Uterus (tissue), 4 donors: ENCODE data around the gene RET. TPM values are rescaled to one million over a fixed set of nuclear protein-coding genes. Genes with fewer than 3 reads are reported as not detected.

ENCODE experiments used
- DNase-seq, 2 donors: peaks; one replicate each; pipeline ENCODE4 v3.0.0-alpha.2; 2019 to 2020
- H3K27ac ChIP-seq, 2 donors: fragments of 200-600 bp; sonication (generic); 1 replicate in 1 of 2; 2 replicates in 1 of 2; pipeline ENCODE4 v1.5.1; 2016 to 2018
- H3K27me3 ChIP-seq, 2 donors: fragments of 200-600 bp; sonication (generic); one replicate each; pipeline ENCODE4 v1.5.1; 2018 to 2019; ENCODE audit warnings: control low read depth in 1 of 2
- H3K36me3 ChIP-seq, 2 donors: fragments of 200-600 bp; sonication (generic); one replicate each; pipeline ENCODE4 v1.5.1; 2019; ENCODE audit warnings: control low read depth in 1 of 2
- H3K4me1 ChIP-seq, 2 donors: fragments of 200-600 bp; sonication (generic); one replicate each; pipeline ENCODE4 v1.5.1; 2018 to 2019; ENCODE audit warnings: control low read depth in 1 of 2
- H3K4me3 ChIP-seq, 2 donors: fragments of 200-600 bp; sonication (generic); 1 replicate in 1 of 2; 2 replicates in 1 of 2; pipeline ENCODE4 v1.5.1; 2018 to 2019; ENCODE audit warnings: mild to moderate bottlenecking in 1 of 2
- H3K9me3 ChIP-seq, 2 donors: fragments of 200-600 bp; sonication (generic); one replicate each; pipeline ENCODE4 v1.5.1; 2019; ENCODE audit warnings: control low read depth in 1 of 2
- POLR2A ChIP-seq, 2 donors: fragments of 450-650 bp; IDR thresholded peaks; one replicate each; pipeline ENCODE4 v1.6.1; 2016; ENCODE audit warnings: antibody characterized with exemption in 2 of 2, mild to moderate bottlenecking in 1 of 2, moderate library complexity in 1 of 2
- intact Hi-C: fragments of 100-400 bp; cut with DNase I; formaldehyde crosslinking; loops from one replicate; pipeline ENCODE4 v1.15.1; 2023; ENCODE audit warnings: low total_unique reads
- total RNA-seq, 4 donors: library from RNA; depleted of rRNA in 3 of 4; stranded (reverse); fragments of >200 nt in 3 of 4; gene quantifications; one replicate each; pipeline versions ENCODE4 v1.1.0 to v1.2.4, GENCODE V29; 2014 to 2023
- TF ChIP-seq, protein P1 (sequence below), 4 experiments: fragments of 200-600 bp in 2 of 4; fragments of 450-650 bp in 2 of 4; sonication (generic) in 2 of 4; IDR thresholded peaks; one replicate each; pipeline ENCODE4 v1.5.1; 2016 to 2019; ENCODE audit warnings: antibody characterized with exemption in 4 of 4, mild to moderate bottlenecking in 2 of 4, moderate library complexity in 1 of 4
- donor health status: DM: yes; HTN: yes; CAD: no.

RET gene
- total RNA-seq, 4 donors from 2014 or later, result under 0.01 to 6.3 (median 1.0) TPM

DNA sequence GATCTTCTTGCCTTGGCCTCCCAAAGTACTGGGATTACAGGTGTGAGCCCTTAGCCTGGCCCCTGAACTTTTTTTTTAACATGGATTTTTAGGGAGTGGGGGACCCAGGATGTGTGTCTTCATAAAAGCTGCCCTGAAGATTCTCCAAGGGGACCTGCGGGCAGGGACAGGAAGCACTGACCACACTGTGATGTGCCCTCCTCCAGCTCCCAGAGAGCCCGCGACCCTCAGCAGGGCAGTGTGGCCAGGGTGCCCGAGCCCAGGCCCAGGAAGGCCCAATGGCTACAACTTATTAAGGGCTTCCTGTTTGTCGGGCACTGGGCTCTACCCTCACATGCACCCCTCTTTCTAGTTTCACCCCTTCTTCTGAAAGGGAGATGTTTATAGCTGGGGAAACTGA, 2.5 kb upstream of the RET start:
- Histone ChIP-seq H3K27ac (no peak overlapping the region), H3K9me3 (no peaks in the 10 kb centered on the region), H3K4me1 (peaks cover 0 to 10% of the 10 kb centered on the region in 2 donors), H3K27me3 (no peaks in the 10 kb centered on the region), H3K4me3 (no peak overlapping the region), H3K36me3 (no peaks in the 10 kb centered on the region)
- intact Hi-C loops, result no loop called here
- DNase-seq, result no peak
- no peak for TF ChIP-seq POLR2A (IDR thresholded peaks at IDR 0.05)
- TF ChIP-seq, protein P1, sequence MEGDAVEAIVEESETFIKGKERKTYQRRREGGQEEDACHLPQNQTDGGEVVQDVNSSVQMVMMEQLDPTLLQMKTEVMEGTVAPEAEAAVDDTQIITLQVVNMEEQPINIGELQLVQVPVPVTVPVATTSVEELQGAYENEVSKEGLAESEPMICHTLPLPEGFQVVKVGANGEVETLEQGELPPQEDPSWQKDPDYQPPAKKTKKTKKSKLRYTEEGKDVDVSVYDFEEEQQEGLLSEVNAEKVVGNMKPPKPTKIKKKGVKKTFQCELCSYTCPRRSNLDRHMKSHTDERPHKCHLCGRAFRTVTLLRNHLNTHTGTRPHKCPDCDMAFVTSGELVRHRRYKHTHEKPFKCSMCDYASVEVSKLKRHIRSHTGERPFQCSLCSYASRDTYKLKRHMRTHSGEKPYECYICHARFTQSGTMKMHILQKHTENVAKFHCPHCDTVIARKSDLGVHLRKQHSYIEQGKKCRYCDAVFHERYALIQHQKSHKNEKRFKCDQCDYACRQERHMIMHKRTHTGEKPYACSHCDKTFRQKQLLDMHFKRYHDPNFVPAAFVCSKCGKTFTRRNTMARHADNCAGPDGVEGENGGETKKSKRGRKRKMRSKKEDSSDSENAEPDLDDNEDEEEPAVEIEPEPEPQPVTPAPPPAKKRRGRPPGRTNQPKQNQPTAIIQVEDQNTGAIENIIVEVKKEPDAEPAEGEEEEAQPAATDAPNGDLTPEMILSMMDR (IDR thresholded peaks at IDR 0.05), result no peak

DNA sequence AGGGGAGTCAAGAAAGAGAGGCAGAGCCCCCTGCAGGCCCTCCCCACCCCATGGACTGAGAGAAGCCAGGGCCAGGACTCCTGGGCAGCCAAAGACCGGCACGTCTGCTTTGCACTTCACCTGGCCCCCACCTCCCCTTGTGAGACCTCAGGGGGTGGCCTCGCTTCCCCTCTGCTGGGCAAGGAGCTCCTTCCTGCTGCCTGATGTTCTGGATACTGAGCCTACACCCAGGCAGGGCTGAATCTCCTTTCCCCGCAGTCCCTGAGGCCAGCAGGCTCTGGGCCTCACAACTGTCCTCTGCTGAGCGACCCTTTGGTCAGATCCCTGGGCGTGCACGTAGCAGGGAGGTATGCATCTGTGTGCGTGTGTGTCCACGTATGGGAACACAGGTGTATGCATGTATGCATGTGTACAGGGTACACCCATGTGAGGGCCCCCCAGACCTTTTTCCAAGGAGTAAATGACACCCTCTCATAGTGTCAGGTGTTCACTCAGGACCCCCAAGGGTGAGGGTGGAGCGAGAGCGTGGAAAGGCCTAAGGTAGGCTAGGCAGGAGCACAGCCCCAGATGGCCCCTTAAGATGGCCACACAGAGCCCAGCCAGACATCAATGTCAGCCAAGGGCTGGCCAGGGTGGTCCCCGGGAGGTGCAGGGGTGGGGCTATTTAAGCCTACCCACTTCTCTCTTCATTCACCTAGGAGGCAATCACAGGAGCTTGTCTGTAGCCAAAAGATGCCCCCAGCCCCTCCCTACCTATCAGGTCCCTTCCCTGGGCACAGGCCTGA, 1.9 kb upstream of the RET start:
- DNase-seq, result no peak

DNA sequence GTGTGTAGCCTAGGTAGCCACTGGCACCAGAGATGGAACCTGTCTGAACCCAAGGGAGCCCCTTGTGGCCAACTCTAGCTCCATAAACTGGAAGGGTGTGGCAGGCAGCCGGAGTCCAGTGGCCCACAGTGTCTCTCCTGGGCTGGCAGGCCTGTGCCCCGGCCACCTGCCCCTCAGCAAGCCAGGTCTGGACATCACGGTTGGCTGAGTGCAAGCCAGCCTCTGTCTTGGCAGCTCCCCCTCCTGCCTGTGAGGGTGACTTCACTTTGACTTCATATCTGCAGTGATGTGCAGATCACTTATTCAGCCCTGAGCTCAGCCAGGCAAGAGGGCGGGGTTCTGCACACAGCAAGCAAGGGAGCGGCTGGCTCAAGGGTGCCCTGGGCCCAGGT, 1.3 kb upstream of the RET start:
- Histone ChIP-seq H3K27ac (no peak overlapping the region), H3K36me3 (no peaks in the 10 kb centered on the region), H3K4me1 (peaks cover 0 to 10% of the 10 kb centered on the region in 2 donors), H3K9me3 (no peaks in the 10 kb centered on the region), H3K4me3 (no peak overlapping the region), H3K27me3 (no peaks in the 10 kb centered on the region)
- no peak for TF ChIP-seq POLR2A (IDR thresholded peaks at IDR 0.05)
- TF ChIP-seq, protein P1 (IDR thresholded peaks at IDR 0.05), result no peak
- DNase-seq, result no peak
- intact Hi-C loops, result no loop called here

More for the DNA sequence above, 1.9 kb upstream of the RET start:
- Histone ChIP-seq H3K9me3 (no peaks in the 10 kb centered on the region), H3K4me3 (no peak overlapping the region), H3K27me3 (no peaks in the 10 kb centered on the region), H3K27ac (no peak overlapping the region), H3K36me3 (no peaks in the 10 kb centered on the region), H3K4me1 (peaks cover 0 to 10% of the 10 kb centered on the region in 2 donors)
- intact Hi-C loops, result no loop called here
- TF ChIP-seq POLR2A (IDR thresholded peaks at IDR 0.05), result no peak
- TF ChIP-seq, protein P1 (IDR thresholded peaks at IDR 0.05), result no peak

DNA sequence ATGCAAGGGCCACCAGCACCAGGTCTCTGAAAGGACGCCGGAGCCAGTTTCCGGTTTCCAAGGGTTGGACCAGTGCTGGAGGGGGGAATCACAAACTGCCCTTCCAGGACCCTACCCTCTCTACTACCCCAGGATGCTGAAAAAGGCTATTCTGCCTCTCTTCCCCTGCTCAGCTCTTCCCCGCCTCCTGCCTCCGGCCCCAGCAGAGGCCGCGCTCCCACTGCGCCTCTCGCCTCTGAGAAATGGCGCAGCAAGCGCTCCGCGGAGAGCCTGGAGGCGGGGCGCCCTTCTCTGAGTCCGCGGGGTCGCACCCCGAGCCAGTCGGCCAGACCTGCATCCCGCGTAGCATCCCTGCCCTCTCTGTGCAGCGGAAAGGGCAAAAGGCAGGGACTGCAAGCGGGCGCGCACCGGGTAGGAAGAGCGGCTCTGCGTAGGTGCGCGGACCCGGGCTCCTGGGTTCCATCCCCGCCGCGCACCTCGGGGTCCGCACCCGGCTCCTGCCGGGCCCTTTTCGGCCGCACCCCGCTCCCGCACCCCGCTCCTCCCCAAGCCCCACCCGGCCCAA, 476 bp upstream of the RET start:
- intact Hi-C loops, result no loop called here
- Histone ChIP-seq H3K9me3 (no peaks in the 10 kb centered on the region), H3K27ac (no peak overlapping the region), H3K4me3 (peak overlapping the region; percentile 25 to 36), H3K27me3 (no peaks in the 10 kb centered on the region), H3K4me1 (peaks cover 0 to 10% of the 10 kb centered on the region in 2 donors), H3K36me3 (no peaks in the 10 kb centered on the region)
- DNase-seq, result no peak
- no peak for TF ChIP-seq POLR2A (IDR thresholded peaks at IDR 0.05)
- TF ChIP-seq, protein P1 (IDR thresholded peaks at IDR 0.05), result no peak

- no peak for DNase-seq
- H3K27me3 ChIP-seq, result no peaks in the 10 kb centered on the region
- TF ChIP-seq, protein P1 (IDR thresholded peaks at IDR 0.05), result no peak
These were observed 727 bp downstream of the RET start for GRCh38 chr10:43077421-43078171.

More at GRCh38 chr10:43077421-43078171, 727 bp downstream of the RET start:
- H3K9me3 ChIP-seq, result no peaks in the 10 kb centered on the region
- no peaks in the 10 kb centered on the region for H3K36me3 ChIP-seq
- intact Hi-C loops, result no loop called here
- H3K27ac ChIP-seq, result no peak overlapping the region
- peaks cover 0 to 10% of the 10 kb centered on the region in 2 donors for H3K4me1 ChIP-seq
- peak overlapping the region; percentile 25 to 36 for H3K4me3 ChIP-seq
